Caki2 (cell line): ENCODE data around the gene FOXO3. TPM values are rescaled to one million over a fixed set of nuclear protein-coding genes. Genes with fewer than 3 reads are reported as not detected.

Experiments
- DNase-seq: peaks from one replicate; pipeline ENCODE4 v3.0.0-alpha.2; 2015; ENCODE audit warnings: low read depth
- in situ Hi-C: cut with HindIII; loops from 2 replicates; pipeline ENCODE4 v1.10.0; 2016; ENCODE audit warnings: low sequenced_read_pairs, low pct_unique_long_range_greater_than_20kb, mixed read lengths
- total RNA-seq: library from RNA; depleted of rRNA; stranded (reverse); fragments of >200 nt; shearing (Covaris generic); gene quantifications from 2 replicates; pipeline ENCODE4 v1.2.3, GENCODE V29; 2014; ENCODE audit warnings: low replicate concordance

FOXO3 gene
- total RNA-seq, 1 experiment from 2014 or later, result 10.0 TPM

- in situ Hi-C loops, result no loop called here
These were observed 150.4 kb downstream of the FOXO3 start for GRCh38 chr6:108711071-108711470.

GRCh38 chr6:108711826-108712225, 151.1 kb downstream of the FOXO3 start:
- DNase-seq, result no peak
- in situ Hi-C loops, result no loop called here

More at GRCh38 chr6:108711071-108711470, 150.4 kb downstream of the FOXO3 start:
- no peak for DNase-seq

GRCh38 chr6:108712946-108713345, 152.2 kb downstream of the FOXO3 start:
- no peak for DNase-seq
- in situ Hi-C loops, result no loop called here

- no peak for DNase-seq
- in situ Hi-C loops, result no loop called here
These were observed 153.5 kb downstream of the FOXO3 start for GRCh38 chr6:108714101-108714765.

- in situ Hi-C loops, result no loop called here
- no peak for DNase-seq
These were observed 154.2 kb downstream of the FOXO3 start for GRCh38 chr6:108714766-108715414.

GRCh38 chr6:108715832-108716231, 155.1 kb downstream of the FOXO3 start:
- no peak for DNase-seq
- in situ Hi-C loops, result no loop called here

- in situ Hi-C loops, result no loop called here
- DNase-seq, result no peak
These were observed 156.4 kb downstream of the FOXO3 start for GRCh38 chr6:108716801-108717791.

GRCh38 chr6:108719477-108719876, 158.8 kb downstream of the FOXO3 start:
- in situ Hi-C loops, result no loop called here

GRCh38 chr6:108720827-108721226, 160.1 kb downstream of the FOXO3 start:
- peak; percentile 17 for DNase-seq
- in situ Hi-C loops, result no loop called here

More at GRCh38 chr6:108719477-108719876, 158.8 kb downstream of the FOXO3 start:
- DNase-seq, result no peak

GRCh38 chr6:108721286-108721685, 160.6 kb downstream of the FOXO3 start:
- in situ Hi-C loops, result no loop called here
- no peak for DNase-seq

GRCh38 chr6:108723594-108723993, 162.9 kb downstream of the FOXO3 start:
- in situ Hi-C loops, result no loop called here
- DNase-seq, result no peak

- DNase-seq, result no peak
- in situ Hi-C loops, result no loop called here
These were observed 166.1 kb downstream of the FOXO3 start for GRCh38 chr6:108726726-108727339.

GRCh38 chr6:108727966-108728730, 167.4 kb downstream of the FOXO3 start:
- in situ Hi-C loops, result no loop called here
- no peak for DNase-seq

- in situ Hi-C loops, result no loop called here
- no peak for DNase-seq
These were observed 168.1 kb downstream of the FOXO3 start for GRCh38 chr6:108728826-108729225.

- DNase-seq, result no peak
- in situ Hi-C loops, result no loop called here
These were observed 170.2 kb downstream of the FOXO3 start for GRCh38 chr6:108730635-108731515.

GRCh38 chr6:108732091-108732870, 171.6 kb downstream of the FOXO3 start:
- peak; percentile 45 for DNase-seq
- in situ Hi-C loops, result no loop called here
